ENCODE results near the gene CDH12. TPM values are rescaled to one million over a fixed set of nuclear protein-coding genes. Genes with fewer than 3 reads are reported as not detected.
"Not testable (repeated sequence)": the region's sequence is repeated elsewhere in the genome, so short reads cannot be mapped to it uniquely, and the experiment has no call there.

Gene CDH12
- total RNA-seq, 1 donor from 2014 or later = not detected

DNA sequence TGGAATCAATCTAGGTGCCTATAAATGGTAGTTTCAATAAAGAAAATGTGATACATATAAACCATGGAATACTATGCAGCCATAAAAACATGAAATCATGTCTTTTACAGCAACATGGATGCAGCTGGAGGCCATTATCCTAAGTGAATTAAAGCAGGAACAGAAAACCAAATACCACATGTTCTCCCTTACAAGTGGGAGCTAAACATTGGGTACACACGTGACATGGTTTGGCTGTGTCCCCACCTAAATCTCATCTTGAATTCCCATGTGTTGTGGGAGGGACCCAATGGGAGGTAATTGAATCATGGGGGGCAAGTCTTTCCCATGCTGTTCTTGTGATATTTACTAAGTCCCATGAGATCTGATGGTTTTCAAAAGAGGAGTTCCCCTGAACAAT is 78.9 kb downstream of the CDH12 start:
- not testable (repeated sequence) for DNase-seq (ENCODE audit: low spot score)

DNA sequence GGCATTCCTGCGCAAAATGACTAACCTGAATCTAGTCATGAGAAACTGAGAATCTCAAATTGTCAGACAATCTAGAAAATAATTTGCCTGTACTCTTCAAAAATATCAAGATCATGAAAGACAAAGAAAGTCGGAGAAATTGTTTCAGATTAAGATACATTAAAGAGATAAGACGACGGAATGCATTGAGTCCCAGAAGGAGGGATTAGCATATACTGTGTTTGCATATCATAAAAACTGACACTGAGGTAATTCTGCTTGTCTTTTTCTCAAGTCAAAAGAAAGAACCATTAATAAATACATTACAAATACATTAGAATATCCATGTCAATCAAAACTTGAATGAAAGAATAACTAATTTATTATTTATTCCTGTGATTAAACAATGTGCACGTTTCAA is 88.4 kb downstream of the CDH12 start:
- no peak for DNase-seq (ENCODE audit: low spot score)

DNA sequence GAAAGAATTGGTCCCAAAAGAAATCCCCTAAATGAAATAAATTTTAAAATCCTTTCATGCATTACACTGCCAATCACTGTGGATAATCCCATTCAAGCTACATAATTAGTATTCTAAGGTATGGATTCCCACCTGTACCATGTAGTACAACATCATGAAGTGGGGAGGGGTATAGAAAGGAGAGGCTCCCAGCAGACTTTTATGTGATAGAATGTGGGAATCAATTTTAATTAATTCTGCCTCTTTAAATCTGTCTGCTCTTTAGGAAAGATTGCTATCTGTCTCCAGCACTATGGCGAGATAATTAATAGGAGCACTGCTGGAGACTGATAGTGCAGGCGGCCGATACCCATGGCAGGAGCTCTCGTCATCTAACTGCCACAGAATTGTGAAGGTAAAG is 95.4 kb downstream of the CDH12 start:
- DNase-seq (ENCODE audit: low spot score) = no peak

DNA sequence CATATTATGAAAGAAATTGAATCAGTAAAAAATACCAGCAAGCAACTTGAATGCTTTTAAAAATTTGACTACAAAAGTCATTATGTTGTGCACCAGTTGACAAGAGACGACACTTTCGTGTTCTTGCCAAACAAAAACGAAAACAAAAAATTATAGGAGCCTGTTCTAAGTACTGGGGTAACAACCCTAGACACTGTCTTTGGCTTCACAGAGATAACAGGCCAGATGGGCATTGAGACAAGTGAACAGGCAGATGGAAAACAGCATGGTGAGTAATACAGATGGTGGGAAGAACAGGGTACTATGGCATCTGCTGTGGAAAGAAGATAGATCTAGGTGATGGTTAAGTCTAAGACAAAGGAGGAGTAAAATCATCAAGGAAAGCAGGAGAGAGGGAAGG is 99.0 kb downstream of the CDH12 start:
- no peak for DNase-seq (ENCODE audit: low spot score)

DNA sequence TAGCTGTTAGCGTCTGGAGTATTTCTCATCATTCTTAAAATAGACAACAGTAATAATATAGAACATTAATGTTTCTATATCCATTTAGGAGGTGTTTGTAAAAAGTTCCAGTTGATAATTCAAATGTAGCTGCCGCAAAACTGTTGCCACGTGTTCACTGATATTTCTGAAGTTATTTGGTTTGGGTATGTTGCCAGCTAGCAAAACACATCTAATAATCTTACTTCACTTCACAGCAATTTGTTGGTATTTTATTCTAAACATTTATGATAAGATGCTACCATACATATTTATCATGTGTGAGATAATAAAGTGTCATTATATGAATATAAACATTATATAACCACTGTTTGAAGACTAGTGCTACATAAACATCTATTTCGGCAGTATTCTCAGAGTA is 101.6 kb downstream of the CDH12 start:
- DNase-seq (ENCODE audit: low spot score) = no peak

DNA sequence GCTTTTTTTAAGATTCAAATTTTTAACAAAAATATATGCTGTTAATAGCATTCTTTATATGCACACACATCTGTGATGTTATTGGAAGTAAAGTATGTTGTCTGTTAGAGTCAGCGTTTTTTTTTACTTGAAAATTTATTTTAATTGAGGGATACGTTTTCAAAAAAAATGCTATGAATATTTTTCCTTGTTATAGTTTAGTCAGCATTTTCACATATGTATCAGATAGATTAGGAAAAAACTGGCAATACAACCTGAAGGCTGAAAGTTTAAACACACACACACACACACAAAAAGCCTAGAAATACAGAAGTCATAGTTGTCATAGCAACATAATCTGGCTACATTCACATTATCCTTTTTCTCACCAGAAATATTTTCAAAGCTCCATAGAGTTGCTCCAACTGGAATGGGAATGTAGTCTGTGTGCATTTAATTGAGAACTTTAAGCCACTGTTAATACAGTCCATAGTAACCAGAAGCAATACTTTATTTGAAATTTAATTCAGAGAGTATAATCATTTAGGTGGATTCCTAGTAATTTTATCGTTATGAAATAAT is 116.6 kb downstream of the CDH12 start:
- no peak for DNase-seq (ENCODE audit: low spot score)

DNA sequence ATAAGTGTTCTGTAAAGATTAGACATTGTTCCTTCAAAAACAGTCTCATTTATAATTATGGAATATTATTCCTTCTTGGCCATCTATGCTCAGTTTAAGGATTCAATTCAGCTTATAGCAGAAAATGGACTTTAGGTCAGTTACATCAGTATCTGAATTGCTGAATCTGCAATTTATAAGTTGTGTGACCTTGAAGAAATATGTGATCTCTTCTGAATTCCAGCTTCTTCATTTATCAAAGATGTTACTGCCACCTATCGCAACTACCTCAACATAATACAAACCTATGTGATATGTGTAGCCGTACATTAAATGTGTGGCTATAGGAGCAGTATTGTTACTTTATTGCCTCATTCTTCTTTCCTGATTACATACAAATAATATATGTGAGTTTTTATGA is 118.2 kb downstream of the CDH12 start:
- DNase-seq (ENCODE audit: low spot score) = no peak

DNA sequence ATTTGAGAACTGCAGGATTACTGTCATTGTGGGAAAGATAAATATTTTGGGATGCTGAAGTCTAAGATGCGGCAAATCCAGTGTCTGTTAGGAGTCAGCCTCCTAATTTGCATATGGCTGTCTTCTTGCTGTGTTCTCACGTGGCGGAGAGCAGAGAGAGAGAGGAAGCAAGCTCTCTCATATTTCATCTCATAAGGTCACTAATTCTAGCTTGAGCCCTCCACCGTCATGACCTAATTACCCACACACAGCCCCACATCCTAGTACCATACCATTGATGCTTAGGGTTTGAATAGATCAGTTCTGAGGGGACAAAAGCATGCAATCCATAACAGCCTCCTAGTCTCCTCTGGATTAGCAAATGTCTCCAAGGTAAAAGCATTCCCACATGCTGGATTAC is 124.5 kb downstream of the CDH12 start:
- DNase-seq (ENCODE audit: low spot score) = no peak

DNA sequence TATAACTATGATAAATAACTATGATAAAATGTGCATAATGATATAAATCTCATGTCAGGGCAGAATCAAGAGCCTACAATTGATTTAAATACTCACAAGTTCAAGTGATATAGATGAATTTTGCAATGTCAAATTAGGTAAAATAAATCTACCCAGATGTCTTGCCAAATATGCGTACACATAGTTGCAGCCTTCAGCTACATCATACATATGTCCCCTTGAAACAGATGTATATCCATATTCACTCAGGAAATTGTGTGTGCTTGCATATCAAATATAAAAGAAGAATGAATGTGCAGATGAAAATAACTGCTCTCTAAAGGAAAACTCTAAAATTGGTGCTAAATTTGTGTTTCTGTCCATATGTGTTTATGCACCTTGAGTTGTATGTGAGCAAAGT is 130.7 kb downstream of the CDH12 start:
- no peak for DNase-seq (ENCODE audit: low spot score)

DNA sequence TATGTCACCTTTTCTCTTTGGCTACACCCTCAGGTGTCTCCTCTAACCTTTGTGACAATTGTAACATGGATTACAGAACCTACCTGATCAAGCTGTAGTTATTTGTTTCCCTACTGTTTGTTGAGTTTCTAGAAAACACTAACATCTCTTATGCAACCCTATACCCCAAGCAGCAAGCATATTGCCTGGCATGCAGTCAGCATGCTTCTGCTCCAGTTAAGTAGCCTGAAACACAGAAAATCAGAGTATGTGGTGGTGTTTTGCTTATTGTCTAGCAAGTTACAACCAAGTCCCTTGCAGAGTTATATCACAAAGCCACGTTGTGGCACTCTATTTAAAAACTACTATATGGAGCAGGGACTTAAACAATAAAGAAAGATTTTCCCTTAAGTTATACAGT is 131.1 kb downstream of the CDH12 start:
- DNase-seq (ENCODE audit: low spot score) = no peak

DNA sequence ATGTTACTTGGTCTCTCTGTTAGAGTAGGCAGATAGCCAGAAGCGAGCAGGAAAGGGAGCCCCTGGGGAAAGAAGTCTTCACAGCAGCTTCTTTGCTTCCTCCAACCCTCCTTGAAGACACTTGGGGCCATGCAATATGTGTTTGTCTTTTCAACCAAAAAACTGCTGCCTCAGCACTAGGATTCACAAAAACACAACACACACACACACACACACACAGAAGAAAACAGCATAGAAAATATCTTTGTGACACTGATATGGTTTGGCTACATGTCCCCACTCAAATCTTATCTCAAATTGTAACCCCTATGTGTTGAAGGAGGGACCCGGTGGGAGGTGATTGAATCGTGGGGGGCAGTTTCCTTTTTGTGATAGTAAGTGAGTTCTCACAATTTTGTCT is 133.3 kb downstream of the CDH12 start:
- DNase-seq (ENCODE audit: low spot score) = no peak

DNA sequence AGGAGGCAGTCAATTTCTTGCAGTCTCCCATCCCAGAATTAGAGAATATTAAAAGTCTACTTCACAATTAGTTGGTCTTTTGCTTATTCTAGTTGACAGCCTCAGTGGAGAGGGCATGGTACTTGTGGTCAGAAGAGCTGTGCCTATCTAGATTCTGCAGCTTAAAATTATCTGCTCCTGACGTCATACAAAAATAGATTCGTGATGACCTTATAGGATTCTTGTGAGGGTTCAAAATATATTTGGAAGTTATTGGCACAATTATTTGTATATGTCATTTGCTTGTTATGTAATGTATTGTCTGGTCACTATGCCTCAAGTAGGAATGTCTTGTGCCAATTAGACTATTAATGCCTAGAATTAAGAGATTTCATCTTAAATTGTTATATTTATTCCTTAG is 142.5 kb downstream of the CDH12 start:
- DNase-seq (ENCODE audit: low spot score) = no peak

DNA sequence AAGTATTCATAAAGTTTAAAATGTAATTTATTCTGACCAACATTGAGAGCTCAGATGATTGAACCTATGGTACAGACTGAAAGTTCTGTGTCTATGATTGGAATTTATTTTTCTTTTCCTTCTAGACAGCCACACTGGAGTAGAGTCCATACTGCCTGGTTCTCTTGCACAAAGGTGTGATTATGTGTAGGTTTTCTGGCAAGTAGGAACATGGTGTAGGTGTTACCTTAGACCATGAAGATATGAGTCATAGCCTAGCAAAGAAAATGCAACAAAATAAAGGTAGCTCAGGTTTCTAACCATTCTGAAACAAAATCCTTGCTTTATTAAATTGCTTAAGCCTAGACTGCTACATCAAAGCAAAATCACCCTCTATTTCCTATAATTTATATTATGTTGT is 143.4 kb downstream of the CDH12 start:
- DNase-seq (ENCODE audit: low spot score) = no peak

DNA sequence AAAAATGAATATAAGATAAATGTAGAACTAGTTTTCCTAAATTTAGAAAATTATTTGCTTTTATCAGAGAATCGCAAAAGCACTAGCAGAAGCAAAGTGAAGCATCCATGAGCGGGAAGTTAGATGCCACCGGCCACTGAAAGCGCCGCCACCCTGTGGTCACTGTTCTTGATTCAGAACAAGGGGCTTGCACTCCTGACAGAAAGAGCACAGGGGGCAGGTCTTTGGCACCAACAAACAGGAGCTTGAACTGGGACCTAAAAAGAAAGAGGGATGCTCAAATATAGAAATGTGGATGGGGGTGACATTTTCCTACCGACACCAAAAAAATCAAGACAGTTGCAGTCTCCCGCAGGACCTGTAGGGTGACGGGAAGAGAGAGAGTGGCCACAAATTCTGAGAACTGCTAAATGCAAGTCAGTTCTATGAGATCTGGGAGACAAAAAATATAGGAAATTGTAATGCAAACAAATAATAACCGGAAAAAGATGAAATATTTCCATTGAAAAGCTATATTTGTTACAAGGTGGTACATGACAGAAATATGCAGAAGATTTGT is 144.3 kb downstream of the CDH12 start:
- DNase-seq (ENCODE audit: low spot score) = no peak

DNA sequence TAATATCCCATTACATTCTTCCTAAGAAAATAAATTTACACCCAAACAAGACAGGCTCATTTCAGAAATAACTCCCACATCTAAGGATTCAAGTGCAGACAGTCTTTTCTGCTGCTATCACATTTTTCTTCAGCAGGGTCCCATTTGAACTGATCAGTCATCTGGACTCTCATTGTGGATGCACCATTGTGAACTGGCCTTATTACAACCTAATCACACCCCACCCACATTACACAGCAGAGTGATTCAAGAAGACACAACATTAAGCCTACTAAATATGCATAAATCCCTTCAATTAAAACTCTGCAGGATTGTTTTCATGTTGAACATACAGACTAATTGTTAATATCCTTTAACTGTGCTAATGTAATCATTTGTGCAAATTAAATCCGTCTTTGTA is 146.2 kb downstream of the CDH12 start:
- no peak for DNase-seq (ENCODE audit: low spot score)

DNA sequence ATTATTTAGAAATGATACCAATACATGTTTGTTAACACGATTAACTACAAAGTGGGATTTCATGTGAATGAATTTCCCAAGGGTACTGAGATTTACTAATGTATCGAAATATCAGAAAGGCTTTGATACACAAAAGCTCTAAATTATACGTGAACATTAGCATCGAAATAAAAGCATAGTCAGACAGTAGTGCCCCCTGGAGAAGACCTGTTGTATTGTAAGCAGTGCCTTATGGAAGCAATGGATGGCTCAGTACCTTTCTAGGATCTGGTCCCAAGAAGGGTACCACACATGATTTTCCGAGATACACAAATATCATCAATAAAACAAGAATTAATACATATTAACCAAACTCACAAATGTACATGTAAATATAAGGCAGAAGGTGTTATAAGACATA is 153.8 kb downstream of the CDH12 start:
- DNase-seq (ENCODE audit: low spot score) = no peak

DNA sequence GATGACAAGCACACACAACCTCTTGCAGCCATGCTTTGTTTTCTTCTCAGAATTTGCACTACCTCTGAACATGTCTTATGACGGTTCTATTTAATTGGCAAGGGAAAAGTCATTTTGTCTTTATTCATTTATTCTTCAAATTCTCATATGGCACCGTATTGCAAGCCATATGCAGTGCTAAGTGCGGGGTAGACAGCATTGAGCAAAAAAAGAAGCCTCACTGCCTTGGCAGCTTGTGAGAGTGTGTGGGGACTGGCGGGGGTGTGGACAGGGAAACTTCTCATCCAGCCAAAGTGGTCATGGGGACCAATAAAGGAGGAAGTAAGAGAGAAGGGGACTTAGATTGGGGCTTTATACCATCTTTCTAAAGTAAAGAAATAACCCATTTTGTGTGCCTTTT is 160.0 kb downstream of the CDH12 start:
- DNase-seq (ENCODE audit: low spot score) = no peak

DNA sequence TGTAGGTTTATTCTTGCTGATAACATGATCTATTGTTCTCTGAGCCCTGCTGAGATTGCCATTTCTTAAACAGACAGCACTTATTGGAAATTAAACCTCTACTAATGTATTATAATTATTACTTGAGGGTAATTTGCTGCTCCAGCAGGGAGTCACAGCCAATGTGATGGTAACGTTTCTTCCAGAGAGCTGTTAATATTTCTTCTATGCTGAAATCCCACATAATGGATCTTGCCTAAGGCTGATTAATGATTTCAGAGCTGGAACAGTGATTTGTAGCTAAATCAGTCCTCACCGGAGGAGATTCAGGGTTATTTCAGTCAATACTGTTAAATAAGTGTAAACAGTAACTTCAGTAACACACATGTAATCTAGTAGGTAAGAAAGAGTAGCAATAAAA is 170.1 kb downstream of the CDH12 start:
- no peak for DNase-seq (ENCODE audit: low spot score)

DNA sequence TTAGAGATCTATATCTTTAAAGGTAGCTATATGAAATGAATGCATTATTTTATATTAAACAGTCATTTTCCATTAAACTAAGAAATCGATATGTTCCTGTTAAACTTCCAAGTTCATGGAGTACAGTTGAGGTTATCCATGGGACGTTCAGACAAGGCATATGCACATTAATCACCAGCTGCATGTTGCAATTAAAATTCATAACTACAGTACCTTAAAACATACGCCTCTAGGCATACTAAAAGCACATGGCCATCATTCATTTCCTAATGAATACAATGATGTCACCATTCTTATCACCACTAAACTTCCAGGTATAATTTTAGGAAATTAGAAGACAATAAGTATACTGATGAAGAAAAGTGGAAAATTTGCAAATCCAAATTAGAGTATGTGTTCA is 174.3 kb downstream of the CDH12 start:
- DNase-seq (ENCODE audit: low spot score) = no peak

DNA sequence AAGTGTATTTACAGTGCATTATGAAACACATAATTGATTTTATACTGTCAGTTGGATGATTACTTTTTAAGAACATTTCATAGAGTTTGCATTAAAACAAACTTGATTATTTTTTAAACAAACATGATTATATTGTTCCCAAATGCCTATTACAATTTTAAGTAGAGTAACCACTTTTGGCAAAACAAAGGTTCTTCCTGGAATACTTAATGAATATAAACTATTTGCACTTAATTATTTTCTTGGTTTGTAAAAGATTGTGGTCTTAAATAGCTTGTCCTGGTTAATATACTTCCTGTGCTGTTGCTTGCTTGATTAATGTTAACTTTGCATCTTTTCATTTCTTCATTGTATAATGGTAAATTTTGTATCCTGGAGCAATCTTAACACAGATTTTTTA is 180.0 kb downstream of the CDH12 start:
- no peak for DNase-seq (ENCODE audit: low spot score)

DNA sequence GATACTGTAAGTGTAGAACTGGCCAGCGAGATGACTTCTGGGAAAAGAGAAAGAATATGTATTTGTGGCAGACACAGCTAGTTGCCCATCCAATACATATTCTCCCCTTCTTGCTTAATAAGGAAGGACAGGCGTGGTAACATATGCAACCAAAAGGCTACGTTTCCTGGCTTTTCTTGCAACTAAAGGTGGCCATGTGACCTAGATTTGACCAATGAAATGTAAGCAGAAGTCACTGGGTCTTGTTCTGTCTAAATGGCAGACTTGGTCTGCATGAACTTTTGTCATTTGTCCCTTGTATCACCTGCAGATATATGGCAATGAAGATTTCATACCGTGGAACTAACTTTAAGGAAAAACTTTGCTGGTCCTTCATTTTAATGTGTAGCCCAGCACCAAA is 183.8 kb downstream of the CDH12 start:
- no peak for DNase-seq (ENCODE audit: low spot score)

DNA sequence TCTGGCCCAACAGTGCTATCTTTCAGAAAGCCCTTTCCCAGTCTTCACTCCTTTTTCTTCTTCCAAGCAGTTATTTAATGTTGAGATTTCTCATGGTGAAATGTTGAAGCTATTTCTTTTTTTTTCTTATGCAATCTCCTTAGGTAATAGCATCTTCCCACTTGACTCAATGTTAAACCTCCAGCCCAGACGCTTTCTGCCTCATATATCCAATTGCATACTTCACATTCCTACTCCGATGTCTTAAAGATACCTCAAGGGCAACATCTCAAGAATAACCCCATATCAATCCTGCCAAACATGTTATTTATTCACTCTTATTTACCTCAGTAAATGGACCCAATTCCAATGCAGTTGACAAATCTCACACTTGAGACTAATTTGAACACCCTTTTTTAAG is 187.3 kb downstream of the CDH12 start:
- no peak for DNase-seq (ENCODE audit: low spot score)

DNA sequence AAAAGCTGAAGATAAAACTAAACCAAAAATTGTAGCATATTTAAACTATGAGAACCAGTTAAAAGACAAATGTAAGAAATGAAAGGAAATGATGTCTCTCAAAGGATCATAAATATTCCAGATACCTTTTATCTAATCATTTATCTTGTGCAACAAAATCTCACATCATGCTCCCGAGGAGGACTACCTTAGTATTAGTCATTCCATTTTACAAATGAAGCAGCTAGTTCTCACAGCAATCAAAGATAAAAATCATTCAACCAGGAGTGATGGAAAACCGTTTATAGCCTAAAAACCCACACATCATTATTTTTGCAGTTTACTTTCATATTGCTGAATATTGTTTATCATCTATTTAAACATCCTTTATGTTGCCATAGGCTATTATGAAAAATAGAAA is 190.0 kb downstream of the CDH12 start:
- DNase-seq (ENCODE audit: low spot score) = no peak

DNA sequence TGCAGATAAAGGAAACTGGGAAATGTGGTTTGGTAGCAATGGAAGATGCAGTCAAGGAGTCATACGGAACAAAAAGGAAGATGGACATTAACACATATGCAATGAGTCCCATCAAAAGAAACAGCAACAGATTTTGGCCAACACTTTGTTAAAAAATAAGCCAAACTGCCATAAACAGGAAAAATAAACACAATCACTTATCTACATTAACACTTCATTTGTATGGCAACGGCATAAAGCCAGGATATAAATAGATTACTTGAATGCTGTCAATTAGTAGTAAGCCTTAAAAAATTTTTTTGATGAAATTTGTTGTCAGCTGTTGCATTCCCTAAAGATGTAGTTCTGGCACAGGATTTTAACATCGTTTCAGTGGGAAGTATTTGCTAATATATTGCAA is 190.8 kb downstream of the CDH12 start:
- DNase-seq (ENCODE audit: low spot score) = no peak
